HAP-1 (cell line): ENCODE measurements around the gene VPS33A.
"Not testable (repeated sequence)": the region's sequence is repeated elsewhere in the genome, so short reads cannot be mapped to it uniquely, and the experiment has no call there.

Experiments
- DNase-seq, 2 experiments: peaks; one replicate each; pipeline ENCODE4 v3.0.0-alpha.2; 2016 to 2020; ENCODE audit warnings: low spot score in 2 of 2
- H3K27me3 ChIP-seq: fragments of 250-450 bp; sonication (Bioruptor Pico); 2 replicates; pipeline ENCODE4 v1.5.1; 2020; ENCODE audit warnings: low read depth, mild to moderate bottlenecking, moderate library complexity
- H3K36me3 ChIP-seq: fragments of 250-450 bp; sonication (Bioruptor Pico); replicated peaks from 2 replicates; pipeline ENCODE4 v1.5.1; 2020; ENCODE audit warnings: mild to moderate bottlenecking
- H3K4me1 ChIP-seq: fragments of 250-450 bp; sonication (Bioruptor Pico); 2 replicates; pipeline ENCODE4 v1.5.1; 2020; ENCODE audit warnings: mild to moderate bottlenecking
- H3K4me3 ChIP-seq: fragments of 250-450 bp; sonication (Bioruptor Pico); 2 replicates; pipeline ENCODE4 v1.5.1; 2020; ENCODE audit warnings: mild to moderate bottlenecking, moderate library complexity
- H3K9me3 ChIP-seq: fragments of 250-450 bp; sonication (Bioruptor Pico); 2 replicates; pipeline ENCODE4 v1.5.1; 2020; ENCODE audit warnings: mild to moderate bottlenecking, moderate library complexity
- in situ Hi-C: fragments of 300-500 bp; cut with MboI; formaldehyde crosslinking; loops from 3 replicates; pipeline ENCODE4 v1.14.3; 2020; ENCODE audit warnings: low sequenced_read_pairs, inconsistent platforms, mixed read lengths

Gene VPS33A

DNA sequence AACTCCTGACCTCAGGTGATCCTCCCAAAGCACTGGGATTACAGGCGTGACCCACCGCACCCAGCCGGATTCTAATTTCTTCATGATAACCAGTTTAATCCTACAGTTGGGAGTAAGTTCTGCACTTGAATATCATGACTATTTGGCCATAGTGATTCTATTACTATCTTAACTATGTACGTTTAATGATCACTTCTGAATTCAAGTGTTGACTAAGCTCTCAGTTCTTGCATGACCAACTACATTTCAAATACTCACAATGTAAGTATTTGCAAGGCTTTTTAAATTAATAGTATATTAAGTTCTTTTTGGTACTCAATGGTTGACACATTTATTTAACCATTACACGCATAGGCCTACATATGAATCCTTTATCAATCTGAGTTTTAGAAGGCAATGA is 17.4 kb upstream of the VPS33A start:
- peaks cover 6% of the 10 kb centered on the region for H3K4me1 ChIP-seq
- DNase-seq, result no peak
- no peaks in the 10 kb centered on the region; the same call in 1 of the 2 replicates for H3K36me3 ChIP-seq
- no peaks in the 10 kb centered on the region for H3K27me3 ChIP-seq
- H3K4me3 ChIP-seq, result no peak overlapping the region
- in situ Hi-C loops, result no loop called here
- no peaks in the 10 kb centered on the region for H3K9me3 ChIP-seq

DNA sequence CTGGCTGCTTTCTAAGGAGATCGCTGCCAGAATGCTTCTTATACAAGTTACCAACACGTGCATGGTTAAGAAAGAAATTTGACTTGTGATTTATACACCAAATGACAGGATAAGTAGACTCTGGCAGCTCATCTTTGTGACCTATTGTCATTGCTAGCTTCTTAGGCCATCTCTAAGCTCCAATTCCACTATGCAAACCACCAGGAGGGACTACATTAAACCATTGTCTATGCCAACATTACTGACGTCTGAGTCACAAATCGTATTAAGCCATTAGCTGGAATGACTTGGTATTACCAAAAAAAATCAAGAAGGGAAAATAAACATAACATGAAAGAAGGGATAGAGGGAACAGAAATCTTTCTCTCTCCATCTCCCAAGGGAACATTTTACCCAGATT is 15.8 kb upstream of the VPS33A start:
- in situ Hi-C loops, result no loop called here
- Histone ChIP-seq H3K27me3 (no peaks in the 10 kb centered on the region), H3K4me1 (peaks cover 6% of the 10 kb centered on the region), H3K9me3 (no peaks in the 10 kb centered on the region), H3K36me3 (peaks cover 3% of the 10 kb centered on the region), H3K4me3 (no peak overlapping the region)
- DNase-seq, result peak; percentile 28 to 54

DNA sequence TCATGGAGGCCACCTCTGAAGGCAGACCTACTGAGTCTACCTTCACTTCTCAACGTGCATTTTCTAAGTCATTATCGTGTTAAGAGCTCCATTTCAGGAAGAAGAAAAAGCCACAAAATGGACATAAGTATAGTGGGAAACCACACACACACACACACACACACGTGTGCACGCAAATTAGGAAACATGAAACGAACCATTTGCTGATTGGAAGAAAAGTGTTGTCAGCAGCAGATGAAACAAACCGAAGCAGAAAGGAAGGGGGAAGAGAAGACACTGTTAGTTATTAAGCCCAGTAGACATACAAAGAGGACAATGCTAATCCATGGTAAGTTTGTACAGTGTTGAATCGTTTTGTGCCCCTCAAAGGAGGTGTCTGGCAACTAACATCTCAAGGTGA is 9.9 kb upstream of the VPS33A start:
- Histone ChIP-seq H3K4me3 (no peak overlapping the region), H3K4me1 (no peaks in the 10 kb centered on the region), H3K9me3 (no peaks in the 10 kb centered on the region), H3K36me3 (peaks cover 6% of the 10 kb centered on the region), H3K27me3 (no peaks in the 10 kb centered on the region)
- in situ Hi-C loops, result no loop called here
- DNase-seq, result no peak

DNA sequence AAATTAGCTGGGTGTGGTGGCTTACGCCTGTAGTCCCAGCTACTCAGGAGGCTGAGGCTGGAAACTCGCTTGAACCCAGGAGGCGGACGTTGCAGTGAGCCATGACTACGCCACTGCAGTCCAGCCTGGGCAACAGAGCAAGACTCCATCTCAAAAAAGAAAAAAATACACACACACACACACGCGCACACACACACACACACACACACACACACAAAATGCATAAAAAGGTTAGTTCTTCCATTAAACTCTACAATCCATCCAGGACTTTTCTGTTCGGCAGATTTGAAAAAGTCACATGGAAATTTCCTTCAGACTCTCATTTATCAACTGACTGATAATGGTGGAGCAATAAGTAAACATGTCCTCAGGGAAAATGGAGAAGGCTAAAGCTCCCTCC is 9.2 kb upstream of the VPS33A start:
- Histone ChIP-seq H3K36me3 (peaks cover 6% of the 10 kb centered on the region), H3K27me3 (no peaks in the 10 kb centered on the region), H3K9me3 (no peaks in the 10 kb centered on the region), H3K4me3 (no peak overlapping the region), H3K4me1 (no peaks in the 10 kb centered on the region)
- in situ Hi-C loops, result no loop called here
- DNase-seq, result no peak

DNA sequence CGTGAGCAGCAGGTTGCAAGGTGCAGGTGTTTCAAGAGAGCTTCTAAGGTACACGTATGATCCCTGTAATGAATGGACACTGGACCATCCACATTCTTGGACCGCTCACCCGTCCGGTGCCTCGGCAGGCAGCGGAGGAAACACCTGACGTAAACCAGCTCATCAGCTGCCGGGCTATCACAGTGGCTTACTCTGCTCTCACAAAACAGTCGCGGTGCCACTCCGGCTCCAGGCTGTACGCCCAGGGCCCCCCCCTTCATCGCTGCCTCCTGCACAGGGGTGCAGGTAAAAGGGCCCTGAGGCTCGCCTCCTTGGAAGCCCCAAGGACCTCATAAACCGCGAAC is 436 bp downstream of the VPS33A start:
- Histone ChIP-seq H3K4me3 (peak overlapping the region; percentile 96), H3K36me3 (peaks cover 13% of the 10 kb centered on the region), H3K27me3 (no peaks in the 10 kb centered on the region), H3K4me1 (peaks cover 5% of the 10 kb centered on the region; the same call in 1 of the 2 replicates), H3K9me3 (no peaks in the 10 kb centered on the region)
- no peak for DNase-seq
- in situ Hi-C loops, result no loop called here

DNA sequence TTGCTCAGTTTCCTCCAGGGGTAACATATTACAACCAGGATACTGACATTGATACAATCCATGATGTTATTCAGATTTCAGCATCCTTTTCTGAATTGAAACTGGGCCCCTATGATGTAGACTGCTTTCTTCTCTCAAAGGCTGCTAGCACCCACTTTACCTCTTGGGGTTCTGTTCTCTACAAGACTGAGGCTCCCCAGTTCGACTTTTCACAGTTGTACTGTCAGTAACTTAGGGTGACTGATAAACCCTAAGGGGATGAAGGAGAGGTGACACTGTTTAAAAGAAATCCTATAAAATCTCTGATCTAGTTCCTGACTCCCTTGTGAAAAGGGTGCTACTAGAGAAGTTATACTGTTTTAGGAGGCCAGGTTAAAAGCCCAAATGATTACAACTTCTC is 818 bp downstream of the VPS33A start:
- H3K9me3 ChIP-seq, result no peaks in the 10 kb centered on the region
- peaks cover 5% of the 10 kb centered on the region; the same call in 1 of the 2 replicates for H3K4me1 ChIP-seq
- no peaks in the 10 kb centered on the region for H3K27me3 ChIP-seq
- DNase-seq, result no peak
- H3K36me3 ChIP-seq, result peaks cover 16% of the 10 kb centered on the region
- in situ Hi-C loops, result no loop called here
- peak overlapping the region; percentile 96 for H3K4me3 ChIP-seq

DNA sequence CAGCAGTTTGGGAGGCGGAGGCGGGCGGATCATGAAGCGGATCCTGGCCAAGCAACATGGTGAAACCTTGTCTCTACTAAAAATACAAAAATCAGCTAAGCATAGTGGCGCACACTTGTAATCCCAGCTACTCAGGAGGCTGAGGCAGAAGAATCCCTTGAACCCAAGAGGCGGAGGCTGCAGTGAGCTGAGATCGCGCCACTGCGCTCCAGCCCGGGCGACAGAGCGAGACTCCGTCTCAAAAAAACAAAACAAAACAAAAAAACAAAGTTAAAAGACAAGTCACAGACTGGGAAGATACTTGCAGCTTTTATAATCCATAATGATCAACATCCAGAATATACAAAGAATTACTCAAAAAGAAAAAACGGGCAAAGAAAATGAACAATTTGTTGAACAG is 5.6 kb downstream of the VPS33A start:
- in situ Hi-C loops, H3K9me3 ChIP-seq, H3K4me3 ChIP-seq, H3K27me3 ChIP-seq, DNase-seq, H3K4me1 ChIP-seq: not testable (repeated sequence)
- H3K36me3 ChIP-seq, result peaks cover 31% of the 10 kb centered on the region

DNA sequence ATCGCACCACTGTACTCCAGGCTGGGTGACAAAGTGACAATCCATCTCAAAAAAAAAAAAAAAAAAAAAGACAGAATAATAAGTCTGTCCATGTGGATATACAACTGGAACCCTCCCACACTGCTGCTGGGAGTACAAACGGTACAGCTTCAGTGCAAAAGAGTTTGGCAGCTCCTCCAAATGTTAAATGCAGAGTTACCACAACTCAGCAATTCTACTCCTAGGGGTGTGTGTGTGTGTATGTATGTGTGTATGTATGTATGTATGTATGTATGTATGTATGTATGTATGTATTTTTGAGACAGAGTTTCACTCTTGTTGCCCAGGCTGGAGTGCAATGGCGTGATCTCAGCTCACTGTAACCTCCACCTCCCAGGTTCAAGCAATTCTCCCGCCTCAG is 7.4 kb downstream of the VPS33A start:
- in situ Hi-C loops, H3K27me3 ChIP-seq: not testable (repeated sequence)

DNA sequence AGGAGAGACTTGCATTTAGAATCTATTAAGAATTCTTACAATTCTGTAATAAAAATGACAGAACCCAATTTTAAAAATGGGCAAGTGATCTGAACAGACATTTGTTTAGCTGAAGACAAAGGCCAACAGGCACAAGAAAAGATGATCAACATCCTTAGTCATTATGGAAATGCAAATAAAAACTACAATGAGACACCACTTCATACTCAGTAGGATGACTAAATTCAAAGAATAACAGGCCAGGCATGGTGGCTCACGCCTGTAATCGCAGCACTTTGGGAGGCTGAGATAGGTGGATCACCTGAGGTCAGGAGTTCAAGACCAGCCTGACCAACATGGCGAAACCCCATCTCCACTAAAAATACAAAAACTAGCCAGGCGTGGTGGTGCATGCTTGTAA is 7.8 kb downstream of the VPS33A start:
- in situ Hi-C loops, DNase-seq, H3K4me1 ChIP-seq, H3K27me3 ChIP-seq, H3K4me3 ChIP-seq, H3K9me3 ChIP-seq: not testable (repeated sequence)
- peaks cover 25% of the 10 kb centered on the region for H3K36me3 ChIP-seq

More for the DNA sequence above, 7.4 kb downstream of the VPS33A start:
- not testable (repeated sequence) for H3K9me3 ChIP-seq, H3K4me1 ChIP-seq, DNase-seq, H3K4me3 ChIP-seq
- H3K36me3 ChIP-seq, result peaks cover 30% of the 10 kb centered on the region

DNA sequence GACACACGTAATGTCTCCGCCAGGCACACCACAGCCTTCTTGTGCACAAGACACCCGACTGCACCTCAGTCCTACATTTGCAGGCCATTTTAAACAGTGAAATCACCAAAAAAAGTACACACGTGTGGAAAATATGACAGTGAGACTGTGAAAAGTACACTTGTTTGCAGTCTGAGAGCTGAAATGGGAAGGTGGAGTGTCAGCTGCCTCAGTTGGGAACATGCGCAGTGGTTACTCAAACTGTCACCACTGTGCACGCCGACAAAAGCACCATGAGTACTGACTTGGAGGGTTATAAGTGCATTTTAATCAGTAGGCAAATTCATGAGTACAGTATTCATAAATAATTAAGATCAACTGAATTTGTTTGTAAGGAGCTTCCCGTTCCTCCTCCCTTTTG is 15.8 kb downstream of the VPS33A start:
- Histone ChIP-seq H3K4me1 (no peaks in the 10 kb centered on the region), H3K27me3 (no peaks in the 10 kb centered on the region), H3K36me3 (peaks cover 6% of the 10 kb centered on the region), H3K9me3 (no peaks in the 10 kb centered on the region), H3K4me3 (no peak overlapping the region)
- DNase-seq, result no peak
- in situ Hi-C loops, result no loop called here

DNA sequence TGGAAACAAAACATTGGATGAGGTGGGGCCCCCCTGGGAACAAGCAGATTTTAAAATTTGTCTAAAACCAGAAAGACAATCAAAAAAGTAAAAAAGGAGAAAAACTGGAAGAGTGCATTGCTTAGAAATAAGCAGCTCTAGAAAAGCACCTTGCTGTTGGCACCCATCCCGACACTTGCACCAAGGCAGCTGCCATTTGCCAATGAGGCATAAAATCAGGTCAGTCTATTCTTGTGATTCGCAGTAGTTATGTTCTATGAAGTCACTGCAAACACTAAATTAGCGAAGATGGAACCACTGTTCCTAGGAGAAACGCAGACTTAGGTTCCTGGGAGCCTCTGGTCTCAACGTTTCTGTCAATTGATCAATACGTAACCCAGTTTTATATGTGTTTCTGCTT is 16.2 kb downstream of the VPS33A start:
- Histone ChIP-seq H3K27me3 (no peaks in the 10 kb centered on the region), H3K4me1 (no peaks in the 10 kb centered on the region), H3K36me3 (peaks cover 6% of the 10 kb centered on the region), H3K4me3 (no peak overlapping the region), H3K9me3 (no peaks in the 10 kb centered on the region)
- no peak for DNase-seq
- in situ Hi-C loops, result no loop called here

DNA sequence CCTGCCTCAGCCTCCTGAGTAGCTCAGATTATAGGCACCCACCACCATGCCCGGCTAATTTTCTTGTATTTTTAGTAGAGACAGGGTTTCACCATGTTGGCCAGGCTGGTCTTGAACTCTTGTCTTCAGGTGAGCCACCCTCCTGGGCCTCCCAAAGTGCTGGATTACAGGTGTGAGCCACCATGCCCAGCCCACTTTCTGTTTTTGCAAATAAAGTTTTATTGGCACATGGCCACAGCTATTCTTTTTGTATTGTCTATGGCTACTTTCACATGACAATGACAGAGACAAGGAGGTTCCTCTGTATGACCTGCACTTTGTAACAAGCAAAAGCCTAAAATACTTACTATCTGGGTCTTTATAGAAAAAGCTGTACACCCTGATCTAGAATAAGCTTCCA is 20.7 kb downstream of the VPS33A start:
- Histone ChIP-seq H3K4me3 (no peak overlapping the region), H3K4me1 (no peaks in the 10 kb centered on the region), H3K27me3 (no peaks in the 10 kb centered on the region), H3K9me3 (no peaks in the 10 kb centered on the region), H3K36me3 (peaks cover 12% of the 10 kb centered on the region)
- in situ Hi-C loops, result no loop called here
- DNase-seq, result no peak

DNA sequence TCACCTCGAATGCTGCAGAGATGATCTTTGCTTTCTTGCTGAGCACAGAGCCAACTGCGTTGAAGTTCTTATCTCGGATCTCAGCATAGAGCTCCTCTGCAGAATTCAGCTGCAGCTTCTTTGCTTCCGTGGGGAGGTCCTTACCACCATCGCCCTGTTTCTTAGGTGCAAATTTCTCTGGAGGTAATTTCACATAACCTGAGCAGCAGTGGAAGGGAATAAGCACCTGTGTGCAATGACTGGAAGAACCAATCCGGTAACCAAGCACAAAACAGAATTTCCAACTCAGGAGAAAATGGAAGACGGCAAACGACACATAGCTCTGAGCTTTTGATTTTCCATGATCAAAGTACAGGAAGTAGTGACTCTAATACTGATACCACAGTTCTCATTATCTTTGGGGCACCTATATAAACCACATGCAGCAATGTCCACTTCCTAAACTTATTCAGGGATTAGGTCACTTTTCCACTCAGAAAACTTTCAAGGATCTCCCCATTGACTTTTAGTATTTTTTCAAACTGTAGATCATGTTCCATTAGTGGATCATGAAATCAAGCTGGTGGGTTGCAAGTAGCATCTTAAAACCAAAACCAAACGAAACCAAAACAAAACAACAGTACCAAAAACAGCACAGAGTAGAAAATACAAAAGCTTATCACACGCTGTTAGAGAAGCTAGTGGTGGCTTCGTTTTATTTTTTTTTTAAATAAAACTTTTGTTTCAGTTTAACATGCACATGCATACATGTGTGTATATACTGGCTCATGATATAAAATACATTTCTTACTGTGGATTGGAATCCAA is 21.5 kb downstream of the VPS33A start:
- H3K9me3 ChIP-seq, result no peaks in the 10 kb centered on the region
- in situ Hi-C loops, result no loop called here
- H3K27me3 ChIP-seq, result no peaks in the 10 kb centered on the region
- no peaks in the 10 kb centered on the region for H3K4me1 ChIP-seq
- H3K4me3 ChIP-seq, result no peak overlapping the region
- no peak for DNase-seq
- peaks cover 9% of the 10 kb centered on the region for H3K36me3 ChIP-seq

DNA sequence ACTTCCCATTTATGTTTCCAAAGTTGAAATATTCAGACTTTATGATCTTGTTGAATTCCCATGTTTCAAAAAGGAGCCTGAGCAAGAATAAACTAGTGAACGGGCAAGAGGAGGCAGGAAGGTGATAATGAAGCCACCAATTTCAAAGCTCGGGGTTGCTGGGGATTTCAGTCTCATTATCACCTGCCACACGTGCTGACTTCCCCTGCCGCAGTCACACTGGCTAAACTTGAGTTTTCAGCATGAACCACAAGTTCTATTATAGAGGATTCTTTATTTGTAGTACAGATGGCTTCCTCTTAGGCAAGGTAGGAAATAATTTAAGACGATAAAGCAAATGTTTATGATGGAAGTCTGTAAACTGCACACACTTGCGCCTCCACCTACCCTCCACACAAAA is 22.3 kb downstream of the VPS33A start:
- DNase-seq, result no peak
- H3K27me3 ChIP-seq, result no peaks in the 10 kb centered on the region
- no peak overlapping the region for H3K4me3 ChIP-seq
- H3K4me1 ChIP-seq, result no peaks in the 10 kb centered on the region
- in situ Hi-C loops, result no loop called here
- H3K36me3 ChIP-seq, result peaks cover 6% of the 10 kb centered on the region
- H3K9me3 ChIP-seq, result no peaks in the 10 kb centered on the region

DNA sequence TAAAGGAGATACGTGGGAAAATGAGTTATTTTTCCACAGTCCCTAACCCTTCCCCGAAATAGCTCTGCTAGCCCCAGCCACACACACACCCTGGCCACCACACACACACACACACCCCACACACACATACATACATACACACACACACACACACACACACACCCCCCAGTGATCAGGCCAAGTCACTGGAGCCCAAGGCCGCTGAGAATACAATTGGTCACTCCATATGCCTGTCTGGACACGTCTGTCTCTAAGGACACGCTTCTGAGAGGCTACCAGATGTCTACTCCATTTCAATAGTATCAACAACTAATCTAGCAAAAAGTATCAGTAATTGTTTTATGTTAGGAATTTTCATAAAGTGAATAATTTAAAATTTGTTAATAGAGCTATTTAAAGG is 27.4 kb downstream of the VPS33A start:
- Histone ChIP-seq H3K9me3 (no peaks in the 10 kb centered on the region), H3K36me3 (peaks cover 5% of the 10 kb centered on the region), H3K4me3 (no peak overlapping the region), H3K4me1 (no peaks in the 10 kb centered on the region), H3K27me3 (no peaks in the 10 kb centered on the region)
- in situ Hi-C loops, result no loop called here
- no peak for DNase-seq
